ENCODE measurements around the gene THRB.
"Not testable (repeated sequence)": the region's sequence is repeated elsewhere in the genome, so short reads cannot be mapped to it uniquely, and the experiment has no call there.

THRB gene

GRCh38 chr3:24136624-24137310, 357.9 kb downstream of the THRB start:
- no peak for DNase-seq

DNA sequence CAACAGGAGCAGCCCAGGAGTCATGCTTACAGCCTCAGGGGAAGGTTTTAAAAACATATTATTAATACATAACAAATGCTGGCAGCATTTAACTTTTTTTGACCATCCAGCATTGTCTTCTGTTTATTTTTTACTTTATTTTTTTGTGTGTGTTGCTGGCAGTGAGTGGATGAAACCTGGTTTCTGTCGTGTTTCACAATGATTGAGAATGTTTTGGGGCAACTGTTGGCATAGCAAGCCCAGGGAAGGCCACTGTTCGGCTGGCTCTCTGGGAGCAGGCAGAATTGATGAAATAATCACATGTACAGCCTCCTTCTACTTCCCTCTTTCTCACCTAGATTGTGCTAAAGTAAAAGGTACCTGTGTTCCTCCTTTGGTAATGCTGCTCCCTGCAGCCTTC, 359.4 kb downstream of the THRB start:
- DNase-seq, result no peak

DNA sequence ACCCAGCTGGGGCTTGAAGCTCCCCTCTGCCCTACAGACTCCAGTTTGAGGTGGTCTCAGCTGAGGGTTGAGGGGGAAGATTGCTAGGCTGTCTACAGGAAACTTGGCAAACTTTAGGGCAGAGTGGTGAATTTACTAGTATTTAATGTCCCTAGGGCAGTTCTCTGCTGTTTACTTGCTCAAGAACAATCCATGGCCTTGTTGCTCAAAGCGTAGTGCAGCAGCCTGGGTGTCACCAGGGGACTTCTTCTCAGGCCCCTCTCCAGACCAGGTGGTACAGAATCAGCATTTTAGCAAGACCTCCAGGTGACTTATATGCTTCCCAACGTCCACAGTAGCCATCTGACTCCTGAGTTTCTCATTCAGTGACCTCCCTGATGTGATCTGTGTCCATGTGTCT, 360.7 kb downstream of the THRB start:
- no peak for DNase-seq

GRCh38 chr3:24133436-24133835, 361.2 kb downstream of the THRB start:
- no peak for DNase-seq

GRCh38 chr3:24129549-24129948, 365.1 kb downstream of the THRB start:
- no peak for DNase-seq

DNA sequence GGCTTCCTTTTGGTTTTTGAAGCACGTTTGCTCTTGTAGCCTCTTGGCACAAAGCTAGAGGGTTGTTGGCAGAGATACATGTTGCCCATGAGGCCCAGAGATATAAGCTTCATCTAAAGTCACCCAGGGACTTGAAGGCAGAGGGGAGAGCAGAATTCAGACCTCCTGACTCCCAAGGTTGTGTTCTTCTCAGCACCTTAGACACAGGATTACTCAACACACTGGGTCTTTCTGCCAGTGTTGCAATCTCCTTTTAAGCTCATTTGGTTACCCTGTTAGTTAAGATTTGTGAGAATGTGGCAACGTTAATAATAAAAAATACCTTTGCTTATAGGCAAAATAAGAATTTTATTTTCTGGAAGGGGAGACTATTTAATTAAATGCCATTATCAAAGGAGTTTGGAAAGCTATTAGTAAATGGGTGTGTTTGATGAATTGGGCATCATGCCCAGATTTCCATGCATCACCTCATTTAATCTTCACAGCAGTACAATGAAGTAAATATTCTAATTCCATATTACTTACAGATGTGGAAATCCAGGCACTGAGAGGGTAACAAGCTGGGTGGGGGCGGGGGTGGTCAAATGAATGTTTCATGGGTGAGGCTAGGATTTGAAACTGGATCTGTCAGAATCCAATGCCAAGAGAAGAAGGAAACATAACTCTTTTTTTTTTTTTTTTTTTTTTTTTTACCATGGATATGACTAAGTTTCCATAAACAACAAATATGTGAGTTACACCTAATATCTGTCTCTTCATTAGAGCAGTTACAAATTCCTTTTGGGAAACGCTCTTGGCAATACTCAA, 366.2 kb downstream of the THRB start:
- DNase-seq, result no peak

GRCh38 chr3:24123596-24123995, 371.1 kb downstream of the THRB start:
- no peak for DNase-seq

GRCh38 chr3:24120434-24120833, 374.2 kb downstream of the THRB start:
- DNase-seq, result no peak

DNA sequence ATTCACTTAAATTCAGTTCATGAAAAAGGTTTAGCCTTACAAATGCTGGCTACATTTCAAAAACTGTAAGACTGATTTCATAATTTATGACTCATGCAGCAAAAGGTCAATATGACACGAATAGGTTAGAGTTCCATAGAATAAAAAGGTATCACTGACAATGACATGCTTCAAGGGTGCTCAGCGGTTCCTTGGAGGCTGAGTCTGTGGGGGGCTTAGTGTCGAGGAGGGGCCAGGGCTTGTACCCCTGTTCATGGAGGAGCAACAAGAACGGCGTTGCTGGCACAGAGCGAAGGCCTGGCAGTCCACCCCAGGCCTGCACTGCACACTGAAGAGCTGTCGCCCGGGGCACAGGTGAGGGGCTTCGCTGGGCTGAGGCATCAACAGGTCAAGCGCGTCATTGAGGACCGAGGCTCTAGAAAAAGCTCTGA, 375.3 kb downstream of the THRB start:
- DNase-seq, result no peak

- DNase-seq, result no peak
Observed at GRCh38 chr3:24117508-24117907, 377.1 kb downstream of the THRB start.

GRCh38 chr3:24111711-24112110, 382.9 kb downstream of the THRB start:
- no peak for DNase-seq

GRCh38 chr3:24110051-24110450, 384.6 kb downstream of the THRB start:
- DNase-seq, result no peak

DNA sequence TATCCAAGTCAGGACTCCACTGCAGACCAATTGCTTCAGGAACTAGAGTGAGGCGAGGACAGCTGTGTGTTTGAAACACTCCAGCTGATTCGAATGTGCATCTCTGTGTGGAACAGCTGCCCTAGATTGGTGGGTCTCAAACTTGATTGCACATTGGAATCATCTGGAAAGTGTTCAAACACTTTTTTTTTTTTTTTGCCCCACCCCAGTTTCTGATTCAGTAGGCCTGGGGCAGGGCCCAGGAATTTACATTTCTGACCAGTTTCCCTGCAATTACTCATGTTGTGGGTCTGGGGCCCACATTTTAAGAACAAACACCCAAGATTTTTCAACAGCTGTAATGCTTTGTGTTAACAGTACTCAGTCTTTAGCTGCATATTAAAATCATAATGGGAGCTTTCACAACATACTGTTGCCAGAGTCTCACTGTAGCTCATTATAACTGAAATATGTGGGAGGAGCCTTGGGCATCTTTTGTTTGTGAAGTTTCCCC, 392.9 kb downstream of the THRB start:
- DNase-seq, result no peak

GRCh38 chr3:24100696-24101402, 393.8 kb downstream of the THRB start:
- DNase-seq, result no peak

GRCh38 chr3:24096695-24097290, 397.9 kb downstream of the THRB start:
- no peak for DNase-seq

DNA sequence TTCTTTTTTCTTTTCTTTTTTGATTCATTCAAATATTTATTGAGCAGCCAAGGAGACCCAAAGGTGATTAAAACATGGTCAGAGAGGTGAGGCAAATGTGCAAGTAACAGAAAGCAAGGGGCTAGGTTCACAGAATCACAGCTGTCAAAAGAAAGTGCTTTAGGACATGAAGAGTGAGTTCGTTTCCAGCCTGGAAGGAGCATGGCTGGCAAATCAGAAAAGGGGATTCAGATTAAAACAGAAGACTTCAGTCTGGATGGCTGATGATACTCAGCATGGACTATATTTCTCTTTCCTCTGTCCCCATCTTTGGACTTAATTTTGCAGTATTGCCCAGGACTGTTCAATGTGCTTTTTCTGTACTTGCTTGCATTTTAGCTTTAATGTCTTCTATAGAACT, 398.4 kb downstream of the THRB start:
- DNase-seq, result no peak

GRCh38 chr3:24094818-24095217, 399.8 kb downstream of the THRB start:
- not testable (repeated sequence) for DNase-seq

- no peak for DNase-seq
Observed at GRCh38 chr3:24088782-24089181, 405.9 kb downstream of the THRB start.

DNA sequence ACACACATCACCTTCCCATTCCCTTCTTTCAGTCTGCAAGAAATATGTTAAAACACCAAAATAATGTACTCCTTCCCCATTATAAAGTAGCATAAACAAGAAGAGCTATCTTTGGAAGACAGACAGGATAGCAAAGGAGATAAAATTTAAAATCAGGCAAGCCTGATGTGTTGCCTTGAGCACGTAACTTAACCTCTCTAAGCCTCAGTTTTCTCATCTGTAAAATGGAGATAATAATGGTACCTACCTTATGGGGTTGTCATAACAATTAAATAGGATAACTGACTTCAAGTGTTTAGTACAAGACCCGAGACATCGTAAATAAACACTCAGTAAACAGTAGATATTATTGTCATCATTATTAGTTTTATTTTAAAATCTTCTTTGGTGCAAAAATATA, 407.2 kb downstream of the THRB start:
- no peak for DNase-seq

GRCh38 chr3:24086617-24087404, 407.8 kb downstream of the THRB start:
- DNase-seq, result no peak

GRCh38 chr3:24086206-24086605, 408.4 kb downstream of the THRB start:
- no peak for DNase-seq

DNA sequence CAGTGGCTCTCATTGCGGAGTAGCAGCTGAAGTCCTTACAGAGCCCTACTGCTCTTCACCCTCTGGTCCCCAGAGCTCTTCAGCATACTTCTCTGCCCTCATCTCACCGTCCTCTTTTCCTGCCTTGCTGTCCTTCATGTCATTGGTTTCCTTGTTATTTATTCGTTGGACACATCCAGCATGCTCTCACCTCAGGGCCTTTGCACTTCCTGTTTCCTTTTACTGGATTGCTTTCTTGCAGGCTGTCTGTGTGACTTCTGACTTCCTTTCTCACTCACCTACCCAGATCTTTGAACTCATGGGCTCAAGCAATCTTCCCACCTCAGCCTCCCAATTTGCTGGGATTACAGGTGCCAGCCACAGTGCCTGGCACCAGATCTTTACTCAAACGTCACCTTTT, 422.5 kb downstream of the THRB start:
- no peak for DNase-seq

Data from CD4-positive, alpha-beta T cell treated with Interleukin-6 for 4 hours (primary cell).